Keratinocyte (primary cell): ENCODE results near the gene SLC27A4. TPM values are rescaled to one million over a fixed set of nuclear protein-coding genes. Genes with fewer than 3 reads are reported as not detected.

Experiments used
- DNase-seq: peaks from one replicate; pipeline ENCODE4 v3.0.0-alpha.2; 2011; ENCODE audit warnings: low read depth, missing footprints, low spot score
- FAIRE-seq: peaks from 2 replicates; lab custom pipeline; 2011; peaks lifted over from hg19 to GRCh38; lab: Jason Lieb, UNC
- H2AFZ ChIP-seq: 2 replicates; pipeline ENCODE4 v1.6.0; 2012; ENCODE audit warnings: low read length, control low read depth, inconsistent platforms; ENCODE audit not compliant: control insufficient read depth
- H3K27ac ChIP-seq: 2 replicates; pipeline ENCODE4 v1.5.1; 2011; ENCODE audit warnings: low read length; ENCODE audit not compliant: control insufficient read depth, insufficient read depth
- H3K27me3 ChIP-seq: 3 replicates; pipeline ENCODE4 v1.6.0; 2011; ENCODE audit warnings: low read length; ENCODE audit not compliant: control insufficient read depth, insufficient read depth; ENCODE audit errors: extremely low read depth
- H3K36me3 ChIP-seq, 2 experiments: 2 replicates in 1 of 2; 3 replicates in 1 of 2; pipeline ENCODE4 v1.5.1; 2011; ENCODE audit warnings: low read length in 2 of 2, mild to moderate bottlenecking in 1 of 2; ENCODE audit not compliant: control insufficient read depth in 2 of 2, insufficient read depth in 2 of 2; ENCODE audit errors: extremely low read depth in 1 of 2
- H3K4me1 ChIP-seq: 3 replicates; pipeline ENCODE4 v1.5.1; 2011; ENCODE audit warnings: low read length; ENCODE audit not compliant: control insufficient read depth, insufficient read depth; ENCODE audit errors: extremely low read depth
- H3K4me2 ChIP-seq: 3 replicates; pipeline ENCODE4 v1.6.0; 2011; ENCODE audit warnings: low read depth, low read length; ENCODE audit not compliant: control insufficient read depth, insufficient read depth; ENCODE audit errors: extremely low read depth
- H3K4me3 ChIP-seq, 3 experiments: fragments of 200-600 bp in 1 of 3; sonication (generic) in 1 of 3; 2 replicates in 2 of 3; 3 replicates in 1 of 3; pipeline ENCODE4 v1.5.1; 2011 to 2016; ENCODE audit warnings: low read length in 3 of 3, mild to moderate bottlenecking in 3 of 3, control low read depth in 2 of 3, inconsistent platforms in 1 of 3, low read depth in 1 of 3, mixed read lengths in 1 of 3, mixed run types in 1 of 3, moderate library complexity in 1 of 3; ENCODE audit not compliant: control insufficient read depth in 2 of 3, insufficient read depth in 2 of 3; ENCODE audit errors: extremely low read depth in 1 of 3
- H3K79me2 ChIP-seq: 2 replicates; pipeline ENCODE4 v1.6.0; 2012; ENCODE audit warnings: low read length; ENCODE audit not compliant: control insufficient read depth, insufficient read depth
- H3K9ac ChIP-seq: 3 replicates; pipeline ENCODE4 v1.6.0; 2011; ENCODE audit warnings: low read length; ENCODE audit not compliant: control insufficient read depth, insufficient read depth; ENCODE audit errors: extremely low read depth
- H3K9me1 ChIP-seq: 3 replicates; pipeline ENCODE4 v1.6.0; 2011; ENCODE audit warnings: low read length; ENCODE audit not compliant: control insufficient read depth, insufficient read depth; ENCODE audit errors: extremely low read depth
- H3K9me3 ChIP-seq: 2 replicates; pipeline ENCODE4 v1.5.1; 2012; ENCODE audit warnings: low read depth, low read length; ENCODE audit not compliant: control insufficient read depth
- H4K20me1 ChIP-seq: 3 replicates; pipeline ENCODE4 v1.6.0; 2011; ENCODE audit warnings: low read length; ENCODE audit not compliant: control insufficient read depth, insufficient read depth; ENCODE audit errors: extremely low read depth
- CTCF ChIP-seq, 3 experiments: IDR thresholded peaks in 1 of 3; conservative IDR thresholded peaks in 1 of 3; optimal IDR thresholded peaks in 1 of 3; 2 replicates in 2 of 3; 3 replicates in 1 of 3; pipeline versions ENCODE3 to v1.5.1; 2011; ENCODE audit warnings: low read length in 3 of 3, mild to moderate bottlenecking in 3 of 3, moderate library complexity in 2 of 3, control low read depth in 1 of 3, inconsistent platforms in 1 of 3; ENCODE audit not compliant: insufficient read depth in 2 of 3; ENCODE audit errors: extremely low read depth in 1 of 3
- EZH2 ChIP-seq: IDR thresholded peaks from one replicate; pipeline ENCODE4 v1.6.1; 2012; ENCODE audit warnings: inconsistent platforms, mild to moderate bottlenecking, low read length, moderate library complexity
- dilution Hi-C: fragments of 300-500 bp; cut with MboI; formaldehyde crosslinking; loops from one replicate; pipeline ENCODE4 v1.7.0; 2020; ENCODE audit warnings: low sequenced_read_pairs; ENCODE audit not compliant: extremely low pct_ligation_motif_present
- polyA plus RNA-seq, 5 experiments: library from polyadenylated mRNA; depleted of rRNA in 3 of 5; stranded (reverse) in 3 of 5; stranded (forward) in 1 of 5; unstranded in 1 of 5; fragments of >200 nt; gene quantifications; 1 replicate in 1 of 5; 2 replicates in 3 of 5; 3 replicates in 1 of 5; pipeline versions ENCODE4 v1.2.1 to v1.2.3, GENCODE V29; 2011 to 2012; ENCODE audit warnings: missing spikeins in 2 of 5, low read depth in 1 of 5, low replicate concordance in 1 of 5

SLC27A4 gene
- polyA plus RNA-seq, 1 donor (not counting 4 experiments of a cell fraction or from before 2014, with no cell fraction given) = 17.3 TPM

DNA sequence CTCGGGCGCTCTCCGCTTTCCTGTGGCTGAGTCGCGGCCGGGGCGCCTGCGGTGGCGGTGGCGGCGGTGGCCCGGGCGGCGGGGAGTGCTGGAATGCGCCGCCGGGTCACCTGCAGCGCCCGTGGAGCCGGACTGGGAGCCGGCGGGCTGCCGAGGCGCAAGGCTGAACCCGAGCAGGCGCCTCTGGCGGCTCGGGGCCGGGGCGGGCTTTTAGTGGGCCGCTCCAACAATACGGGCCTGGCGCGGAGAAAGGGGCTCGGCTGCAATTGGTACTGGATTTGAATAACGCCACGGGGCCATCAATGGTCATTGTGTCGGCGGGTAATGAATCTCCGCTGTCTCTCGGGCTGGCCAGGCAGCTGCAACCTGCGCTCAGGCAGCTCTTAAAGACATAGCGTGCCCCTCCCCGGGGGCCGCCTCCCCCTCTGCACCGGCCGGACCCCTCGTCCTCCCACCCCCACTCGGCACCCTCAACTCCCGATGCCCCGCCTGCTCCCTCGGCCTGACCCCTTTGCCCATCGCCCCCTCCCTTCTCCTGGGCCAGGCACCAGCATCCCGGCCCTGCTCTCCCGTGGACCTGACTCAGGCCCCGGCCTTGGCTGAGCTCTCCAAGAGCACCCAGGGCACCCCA, 52.9 kb downstream of the SLC27A4 start:
- no peaks in the 10 kb centered on the region for H4K20me1 ChIP-seq
- H3K4me3 ChIP-seq = no peak overlapping the region
- dilution Hi-C loops = no loop called here
- H2AFZ ChIP-seq = no peak overlapping the region
- H3K9me3 ChIP-seq = no peaks in the 10 kb centered on the region
- no peak overlapping the region for H3K27ac ChIP-seq
- FAIRE-seq (no peak), DNase-seq (no peak)
- no peaks in the 10 kb centered on the region for H3K79me2 ChIP-seq
- H3K4me1 ChIP-seq = peaks cover 7% of the 10 kb centered on the region
- peaks cover 16% of the 10 kb centered on the region for H3K27me3 ChIP-seq
- peaks cover 9 to 12% of the 10 kb centered on the region in 2 experiments for H3K36me3 ChIP-seq
- H3K9ac ChIP-seq = no peak overlapping the region
- TF ChIP-seq EZH2 (no peak), CTCF (optimal IDR thresholded peaks at IDR 0.05 in 1 of 3, IDR thresholded peaks at IDR 0.05 in 1 of 3, conservative IDR thresholded peaks at IDR 0.05 in 1 of 3; ENCODE audit: extremely low read depth in 1 of 3, insufficient read depth in 2 of 3, low read length in 3 of 3) (no peak)
- H3K9me1 ChIP-seq = no peaks in the 10 kb centered on the region
- no peak overlapping the region for H3K4me2 ChIP-seq

DNA sequence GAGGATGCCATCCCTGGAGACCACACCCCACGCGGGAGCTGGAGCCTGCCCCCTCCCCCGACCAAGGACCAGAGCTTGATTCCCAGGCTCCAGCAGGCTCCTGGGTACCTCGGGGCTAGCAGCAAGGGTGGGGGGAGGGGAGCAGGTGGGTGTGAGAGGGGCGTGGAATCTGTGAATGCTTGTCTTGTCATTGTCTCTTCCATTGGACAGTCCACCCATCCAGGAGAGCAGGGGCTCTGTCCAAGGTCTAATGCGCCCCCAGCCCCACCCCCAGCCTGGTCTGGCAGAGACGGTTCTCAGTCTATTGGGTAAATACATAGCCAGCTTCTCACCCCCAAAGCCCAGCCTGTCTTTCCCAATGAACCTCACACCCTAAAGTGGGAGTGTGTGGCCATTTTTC, 53.6 kb downstream of the SLC27A4 start:
- no peak for FAIRE-seq
- TF ChIP-seq EZH2 (no peak), CTCF (optimal IDR thresholded peaks at IDR 0.05 in 1 of 3, IDR thresholded peaks at IDR 0.05 in 1 of 3, conservative IDR thresholded peaks at IDR 0.05 in 1 of 3; ENCODE audit: extremely low read depth in 1 of 3, insufficient read depth in 2 of 3, low read length in 3 of 3) (no peak)
- no peak overlapping the region for H3K4me2 ChIP-seq

More for the DNA sequence above, 53.6 kb downstream of the SLC27A4 start:
- H4K20me1 ChIP-seq = no peaks in the 10 kb centered on the region
- H3K9ac ChIP-seq = no peak overlapping the region
- peaks cover 16% of the 10 kb centered on the region for H3K27me3 ChIP-seq
- peaks cover 7% of the 10 kb centered on the region for H3K4me1 ChIP-seq
- H3K27ac ChIP-seq = no peak overlapping the region
- H3K9me1 ChIP-seq = no peaks in the 10 kb centered on the region
- H2AFZ ChIP-seq = no peak overlapping the region
- no peak overlapping the region for H3K4me3 ChIP-seq
- DNase-seq = no peak
- dilution Hi-C loops = no loop called here
- no peaks in the 10 kb centered on the region for H3K9me3 ChIP-seq
- H3K79me2 ChIP-seq = no peaks in the 10 kb centered on the region
- H3K36me3 ChIP-seq = peaks cover 2 to 5% of the 10 kb centered on the region in 2 experiments
